ENCODE measurements around the gene SMAGP. TPM values are rescaled to one million over a fixed set of nuclear protein-coding genes. Genes with fewer than 3 reads are reported as not detected.
"Not testable (repeated sequence)": the region's sequence is repeated elsewhere in the genome, so short reads cannot be mapped to it uniquely, and the experiment has no call there.

The SMAGP gene
- total RNA-seq, 1 donor from 2014 or later, result 27.4 TPM

GRCh38 chr12:51281202-51281924, 11.1 kb upstream of the SMAGP start:
- no peaks in the 10 kb centered on the region for H3K9me3 ChIP-seq
- no peaks in the 10 kb centered on the region for H3K36me3 ChIP-seq
- intact Hi-C loops (cut with DNase I), result no loop called here
- H3K4me1 ChIP-seq, result no peaks in the 10 kb centered on the region
- no peak for TF ChIP-seq CTCF (IDR thresholded peaks at IDR 0.05)
- no peak overlapping the region for H3K4me3 ChIP-seq
- H3K27me3 ChIP-seq, result no peaks in the 10 kb centered on the region
- no peak overlapping the region for H3K27ac ChIP-seq
- no peak for DNase-seq (ENCODE audit: low spot score in 2 of 2)

GRCh38 chr12:51275088-51275487, 4.9 kb upstream of the SMAGP start:
- H3K9me3 ChIP-seq, result no peaks in the 10 kb centered on the region
- H3K27me3 ChIP-seq, result no peaks in the 10 kb centered on the region
- no peak overlapping the region for H3K27ac ChIP-seq
- intact Hi-C loops (cut with DNase I), result no loop called here
- no peak for DNase-seq (ENCODE audit: low spot score in 2 of 2)
- TF ChIP-seq CTCF (IDR thresholded peaks at IDR 0.05), result no peak
- peaks cover 2 to 3% of the 10 kb centered on the region in 2 donors for H3K4me1 ChIP-seq
- H3K36me3 ChIP-seq, result no peaks in the 10 kb centered on the region
- no peak overlapping the region for H3K4me3 ChIP-seq

GRCh38 chr12:51272810-51273209, 2.6 kb upstream of the SMAGP start:
- intact Hi-C loops (cut with DNase I), result not testable (repeated sequence)

GRCh38 chr12:51270951-51271518, 820 bp upstream of the SMAGP start:
- DNase-seq (ENCODE audit: low spot score in 2 of 2), result no peak
- Histone ChIP-seq H3K27me3 (no peaks in the 10 kb centered on the region), H3K9me3 (no peaks in the 10 kb centered on the region), H3K27ac (no peak overlapping the region), H3K4me3 (peak overlapping the region; percentile 97), H3K36me3 (no peaks in the 10 kb centered on the region), H3K4me1 (peaks cover 3% of the 10 kb centered on the region in 2 donors)
- TF ChIP-seq CTCF (IDR thresholded peaks at IDR 0.05), result no peak
- intact Hi-C loops (cut with DNase I), result loop anchor here (2.0 kb wide), 1 partner anchor 52 kb away; the partner anchor contains the start of gene POU6F1

More at GRCh38 chr12:51272810-51273209, 2.6 kb upstream of the SMAGP start:
- H3K27ac ChIP-seq; DNase-seq (ENCODE audit: low spot score in 2 of 2); H3K4me3 ChIP-seq; H3K36me3 ChIP-seq; H3K9me3 ChIP-seq; H3K27me3 ChIP-seq; H3K4me1 ChIP-seq: not testable (repeated sequence)

- Histone ChIP-seq H3K27me3 (no peaks in the 10 kb centered on the region), H3K9me3 (no peaks in the 10 kb centered on the region), H3K4me1 (peaks cover 3% of the 10 kb centered on the region in 2 donors), H3K36me3 (no peaks in the 10 kb centered on the region), H3K27ac (peak overlapping the region in 1 of 2 donors; percentile 38), H3K4me3 (peak overlapping the region; percentile 97)
- DNase-seq (ENCODE audit: low spot score in 2 of 2), result no peak
- peak in 2 of 3 experiments; percentile 21 to 40 for TF ChIP-seq CTCF (IDR thresholded peaks at IDR 0.05)
- intact Hi-C loops (cut with DNase I), result loop anchor here (2.0 kb wide), 2 partner anchors 51 to 71 kb away; partner anchors contain the start of gene POU6F1
Measured at GRCh38 chr12:51269174-51270066, 795 bp downstream of the SMAGP start.

All from ascending aorta (tissue), 2 donors.